8988T (cell line): ENCODE measurements around the gene THEM5.
"Not testable (repeated sequence)": the region's sequence is repeated elsewhere in the genome, so short reads cannot be mapped to it uniquely, and the experiment has no call there.

Source experiments
- DNase-seq: peaks from one replicate; pipeline ENCODE4 v3.0.0; 2011

Gene THEM5

DNA sequence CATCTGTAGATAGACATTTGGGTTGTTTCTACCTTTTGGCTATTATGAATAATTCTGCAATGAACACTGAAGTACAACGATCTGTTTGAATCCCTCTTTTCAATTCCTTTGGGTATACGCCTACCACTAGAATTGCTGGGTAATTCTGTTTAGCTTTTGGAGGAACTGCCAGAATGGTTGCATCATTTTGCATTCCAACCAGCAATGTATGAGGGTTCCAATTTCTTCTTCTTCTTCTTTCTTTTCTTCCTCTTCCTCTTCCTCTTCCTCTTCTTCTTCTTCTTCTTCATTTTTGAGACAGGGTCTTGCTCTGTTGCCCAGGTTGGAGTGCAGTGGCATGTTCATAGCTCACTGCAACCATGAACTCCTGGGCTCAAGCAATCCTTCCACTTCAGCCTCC is 13.8 kb upstream of the THEM5 start:
- DNase-seq: no peak

DNA sequence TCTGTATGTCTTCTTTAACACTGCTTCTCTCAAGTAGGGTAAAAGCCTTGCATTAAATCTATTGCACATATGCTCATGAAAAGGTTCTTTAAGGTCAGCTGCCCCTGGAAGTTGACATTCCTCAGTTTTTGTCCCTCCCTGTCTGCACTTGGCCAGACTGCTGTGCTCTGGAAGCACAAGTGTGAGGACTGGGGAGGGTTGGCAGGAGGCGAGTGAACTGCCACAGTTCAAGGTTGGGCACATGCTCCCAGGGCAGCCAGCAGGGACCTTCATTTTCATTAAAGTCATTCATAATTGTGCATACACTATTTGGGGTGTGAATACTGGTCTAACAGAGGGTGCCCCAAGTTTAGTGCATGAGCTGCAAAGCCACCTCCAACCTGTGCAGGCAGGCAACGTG is 10.9 kb upstream of the THEM5 start:
- no peak for DNase-seq

DNA sequence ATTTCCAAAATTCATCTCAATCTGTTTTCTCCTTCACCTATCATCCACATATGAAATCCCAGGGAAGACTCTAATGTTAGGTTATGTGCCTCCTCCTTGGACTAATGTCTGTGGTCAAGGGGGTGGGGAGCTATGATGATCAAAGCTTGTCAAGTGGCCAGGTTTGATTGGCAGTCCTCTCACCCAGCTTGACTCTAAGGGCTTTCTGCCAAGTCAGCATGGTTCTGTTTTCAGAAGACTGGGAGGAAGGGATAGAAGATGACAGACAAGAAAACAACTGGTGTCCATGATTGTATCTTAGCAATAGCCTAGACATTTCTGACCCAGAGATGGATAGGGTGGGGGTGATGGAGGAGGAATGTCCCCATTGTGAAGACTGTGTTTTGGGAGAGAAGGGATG is 9.1 kb upstream of the THEM5 start:
- no peak for DNase-seq

DNA sequence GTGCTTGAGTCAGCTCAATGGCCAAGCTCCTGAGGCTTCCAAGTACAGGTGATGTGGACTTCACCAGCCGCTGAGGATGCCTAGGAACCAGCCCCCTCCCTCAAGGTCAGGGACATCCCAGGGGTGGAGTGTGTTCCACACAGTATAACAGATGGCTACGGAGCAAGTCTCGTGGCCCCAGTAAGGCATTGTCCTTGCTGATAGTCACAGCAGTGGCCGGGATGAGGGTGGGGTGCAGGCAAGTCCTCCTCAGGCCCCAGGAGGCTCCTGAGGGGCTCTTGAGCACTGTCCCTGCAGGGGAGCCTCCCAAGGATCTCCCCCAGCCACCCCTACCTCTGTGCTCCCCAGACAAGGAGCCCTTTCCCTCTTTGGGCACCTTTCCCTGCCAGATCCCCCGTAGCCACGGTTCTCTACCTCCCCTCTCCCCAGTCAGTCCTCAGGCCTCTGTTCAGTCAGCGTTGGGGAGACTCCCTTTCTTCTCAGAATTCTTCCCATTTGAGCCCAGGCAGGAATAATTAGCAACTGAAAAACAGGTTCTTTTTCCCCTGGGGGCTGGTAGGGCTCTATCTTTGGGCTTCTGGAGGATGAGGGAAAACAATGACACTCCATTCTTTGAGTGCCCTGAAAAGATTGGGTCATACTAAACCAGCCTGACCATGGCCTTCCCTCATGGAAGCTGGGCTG is 7.1 kb upstream of the THEM5 start:
- DNase-seq: no peak

DNA sequence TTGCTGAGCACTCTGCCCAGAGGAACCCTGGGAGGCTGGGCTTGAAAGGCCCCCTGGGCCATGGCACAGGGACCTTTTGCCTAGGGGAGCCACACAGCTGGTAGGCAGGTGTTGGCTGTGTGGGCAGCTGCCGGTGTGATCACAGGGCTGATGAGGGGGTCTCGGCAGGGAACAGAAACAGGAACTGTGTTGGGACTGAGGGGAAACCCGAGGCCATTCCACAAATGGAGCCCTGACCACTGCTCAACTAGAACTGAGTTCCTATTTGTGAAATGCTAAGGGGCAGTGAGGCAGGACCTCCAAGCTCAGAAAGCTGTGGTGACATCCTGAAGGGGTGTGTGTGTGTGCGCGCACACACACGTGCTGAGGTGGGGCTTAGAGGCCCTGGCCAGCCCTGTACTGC is 6.4 kb upstream of the THEM5 start:
- DNase-seq: no peak

DNA sequence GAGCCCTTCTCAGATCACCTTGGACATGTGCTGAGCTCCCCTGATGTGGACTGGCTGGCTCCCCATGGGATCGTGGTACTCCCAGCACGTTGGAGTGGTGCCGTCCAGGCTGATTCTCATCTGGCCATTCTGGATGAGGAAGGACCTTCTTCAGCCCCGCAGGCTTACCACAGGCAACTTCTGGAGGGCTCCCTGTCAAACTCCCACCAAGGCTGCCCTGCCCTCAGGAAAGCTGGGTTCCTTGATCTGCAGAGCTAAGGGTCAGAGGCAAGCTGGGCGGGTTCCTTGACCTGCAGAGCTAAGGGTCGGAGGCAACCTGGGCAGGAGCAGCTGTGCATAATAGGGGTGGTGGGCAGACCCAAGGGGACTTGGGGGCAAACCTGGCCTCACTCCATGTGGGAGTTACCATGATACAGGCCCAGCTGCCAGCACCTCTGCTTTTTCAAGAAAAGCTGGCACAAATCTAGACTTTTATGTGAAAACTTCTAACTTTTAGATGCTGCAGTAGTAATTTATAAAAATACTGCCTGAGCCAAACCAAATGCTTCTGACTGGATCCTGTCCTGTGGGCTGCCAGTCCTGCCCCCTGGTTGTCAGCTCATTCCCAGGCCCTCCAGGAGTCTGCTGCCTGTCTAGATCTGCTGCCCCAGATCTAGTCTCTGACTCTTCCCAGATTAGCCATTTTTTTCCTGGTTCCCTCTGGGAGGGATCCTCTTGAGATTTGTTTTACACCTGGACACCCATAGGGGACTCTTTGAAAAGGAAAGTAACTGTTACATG is 5.6 kb upstream of the THEM5 start:
- DNase-seq: no peak

DNA sequence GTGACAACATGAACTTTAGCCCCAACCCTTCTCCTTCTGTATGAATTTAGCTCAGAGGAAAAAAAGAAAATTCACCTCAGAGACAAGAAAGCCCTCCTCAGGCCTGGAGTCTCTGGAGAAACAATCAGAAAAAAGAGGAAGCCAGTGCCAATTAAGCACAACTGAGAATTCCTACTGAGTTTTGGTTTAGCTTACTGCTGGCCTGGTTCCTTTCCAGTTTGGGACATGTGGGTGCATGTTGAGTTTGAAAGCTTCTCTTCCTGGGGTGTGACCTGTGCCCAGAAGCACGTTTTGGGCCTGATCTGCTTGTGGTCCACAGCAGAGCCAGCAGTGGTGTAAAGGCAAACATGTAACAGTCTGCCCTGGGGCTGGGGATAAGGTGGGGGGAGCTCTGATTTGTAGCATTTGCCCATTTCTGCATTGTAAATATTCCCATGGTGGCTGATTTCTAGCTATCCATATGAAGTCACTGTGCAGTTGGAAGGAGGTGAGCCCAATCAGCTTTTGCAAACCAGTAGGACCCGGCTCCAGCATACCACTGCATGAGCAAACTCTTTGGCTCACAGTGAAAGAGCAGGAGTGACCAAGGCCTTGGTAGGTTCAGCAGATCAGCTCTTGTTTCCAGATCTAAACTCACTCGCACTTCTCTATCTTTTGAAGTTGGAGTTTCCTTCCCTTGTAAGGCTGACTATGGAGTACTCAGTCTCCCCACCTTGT is 4.7 kb upstream of the THEM5 start:
- DNase-seq: no peak

DNA sequence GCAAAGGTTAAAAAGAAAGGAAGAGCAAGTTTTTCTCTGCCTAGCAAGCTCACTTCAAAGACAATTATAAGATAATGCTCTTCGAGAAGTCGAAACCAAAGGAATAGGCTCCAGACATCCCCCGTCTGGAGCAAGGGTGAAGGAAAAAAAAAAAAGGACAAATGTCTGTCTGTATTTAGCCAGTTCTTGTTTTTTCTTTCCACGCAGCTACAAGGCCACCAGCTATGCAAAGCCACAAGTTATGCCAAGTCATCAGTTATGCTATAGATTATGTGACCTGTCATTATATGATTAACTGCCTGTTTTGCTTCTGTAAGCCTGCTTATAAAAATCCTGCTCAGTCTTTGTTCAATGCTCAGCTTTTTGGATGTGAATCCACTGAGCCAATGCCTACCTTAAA is 2.4 kb upstream of the THEM5 start:
- no peak for DNase-seq

DNA sequence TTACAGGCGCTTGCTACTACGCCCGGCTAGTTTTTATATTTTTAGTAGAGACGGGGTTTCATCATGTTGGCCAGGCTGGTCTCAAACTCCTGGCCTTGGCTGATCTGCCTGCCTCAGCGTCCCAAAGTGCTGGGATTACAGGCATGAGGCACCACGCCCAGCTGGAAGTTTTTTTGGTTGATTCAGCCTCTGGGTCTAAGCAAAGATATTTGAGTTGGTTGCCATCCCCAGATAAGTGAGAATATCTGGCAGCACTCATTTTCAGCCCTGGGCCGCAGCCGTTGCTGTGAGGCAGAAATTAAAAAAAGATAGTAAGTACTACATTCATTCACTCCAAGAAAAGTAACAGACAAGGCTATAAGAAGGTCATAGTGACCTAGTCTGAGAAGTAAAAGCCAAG is 2.0 kb upstream of the THEM5 start:
- not testable (repeated sequence) for DNase-seq

DNA sequence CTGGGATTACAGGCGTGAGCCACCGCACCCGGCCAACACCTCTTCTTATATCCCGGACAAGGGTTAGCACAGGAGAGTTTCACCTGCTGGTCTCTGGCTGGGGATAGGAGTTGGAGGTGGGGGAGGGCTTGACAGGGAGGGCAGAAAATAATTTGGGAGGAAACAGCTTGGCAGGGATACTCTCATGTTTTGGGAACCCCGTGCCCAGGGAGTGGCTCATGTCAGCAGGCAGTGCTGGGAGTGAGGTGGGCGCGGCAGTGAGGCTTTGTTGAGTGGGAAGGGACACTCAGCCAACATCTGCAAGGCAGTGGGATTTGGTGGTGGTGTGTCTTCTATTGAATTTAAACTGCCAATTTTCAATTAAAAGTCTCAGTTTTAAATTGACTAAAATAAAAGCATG is 1.1 kb upstream of the THEM5 start:
- DNase-seq: no peak

DNA sequence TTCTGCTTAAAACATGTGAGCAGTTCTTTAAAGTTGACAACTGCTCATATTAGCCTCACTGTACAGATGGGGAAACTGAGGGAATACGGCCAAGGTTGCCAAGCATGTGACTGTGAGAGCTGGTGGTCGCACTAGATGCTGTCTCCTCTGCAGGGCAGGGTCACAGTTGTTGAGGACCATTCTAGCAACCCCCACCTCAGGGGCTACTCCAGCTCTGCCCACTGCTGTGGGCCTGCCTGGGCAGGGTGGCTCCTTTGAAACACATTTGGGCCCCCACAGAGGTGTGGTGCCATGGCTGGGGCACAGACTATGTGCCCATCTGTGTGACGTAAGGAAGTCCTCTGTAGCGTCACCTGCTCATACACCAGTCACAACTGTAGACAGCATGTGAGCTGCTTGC is 779 bp downstream of the THEM5 start:
- DNase-seq: no peak

DNA sequence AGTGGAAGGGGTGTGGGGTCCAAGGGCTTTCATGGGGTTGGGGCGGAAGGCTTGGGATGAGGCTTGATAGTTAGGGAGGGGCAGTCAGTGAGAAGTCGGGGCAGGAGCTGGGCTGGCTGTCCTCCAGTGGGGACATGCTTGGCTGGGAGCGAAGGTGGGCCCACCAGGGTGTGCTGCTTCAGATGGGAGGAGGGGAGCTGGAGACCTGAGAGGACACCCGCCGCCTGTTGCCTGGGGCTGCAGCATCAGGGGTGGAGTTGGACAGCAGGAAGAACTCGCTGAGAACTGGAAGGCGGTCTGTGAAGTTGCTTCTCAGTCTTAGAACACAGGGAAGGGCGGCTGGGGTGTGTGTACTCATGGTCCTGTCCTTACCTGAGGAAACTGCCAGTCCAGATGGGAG is 1.6 kb downstream of the THEM5 start:
- peak; percentile 6 for DNase-seq

DNA sequence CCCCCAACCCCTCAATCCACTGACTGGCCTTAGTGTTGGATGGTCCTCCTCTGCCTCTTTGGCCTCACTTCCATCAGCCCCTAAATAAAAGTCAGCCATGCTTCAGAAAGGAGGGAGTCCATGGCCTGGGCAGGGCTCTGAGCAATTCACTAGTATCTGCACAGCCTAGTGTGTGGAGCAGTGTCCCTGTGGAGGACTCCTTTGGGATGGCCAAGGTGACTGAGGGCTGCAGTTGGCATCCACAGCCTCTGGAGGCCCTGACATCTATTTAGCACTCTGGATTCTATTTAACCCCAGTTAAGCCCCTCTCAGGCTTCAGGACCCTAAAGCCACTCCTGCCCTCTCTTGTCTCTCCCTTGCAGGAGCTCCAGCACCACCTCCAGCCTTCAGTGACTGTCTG is 3.6 kb downstream of the THEM5 start:
- DNase-seq: peak; percentile 7

DNA sequence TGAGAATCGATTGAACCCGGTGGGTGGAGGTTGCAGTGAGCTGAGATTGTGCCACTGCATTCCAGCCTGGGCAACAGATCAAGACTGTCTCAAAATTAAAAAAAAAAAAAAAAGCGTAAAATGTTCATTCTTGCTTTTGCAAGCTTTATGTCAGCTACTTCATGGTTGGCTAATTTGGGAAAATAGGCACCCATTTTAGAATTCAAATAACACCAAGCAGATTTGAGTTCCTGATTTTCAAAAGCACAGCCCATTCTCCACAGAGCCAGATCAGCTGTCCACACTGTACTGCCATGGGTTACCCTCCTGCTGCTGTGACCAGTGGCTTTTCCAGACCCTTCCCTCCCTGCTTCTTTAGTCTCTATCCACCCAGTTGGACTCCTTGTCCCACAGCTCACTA is 4.4 kb downstream of the THEM5 start:
- no peak for DNase-seq

DNA sequence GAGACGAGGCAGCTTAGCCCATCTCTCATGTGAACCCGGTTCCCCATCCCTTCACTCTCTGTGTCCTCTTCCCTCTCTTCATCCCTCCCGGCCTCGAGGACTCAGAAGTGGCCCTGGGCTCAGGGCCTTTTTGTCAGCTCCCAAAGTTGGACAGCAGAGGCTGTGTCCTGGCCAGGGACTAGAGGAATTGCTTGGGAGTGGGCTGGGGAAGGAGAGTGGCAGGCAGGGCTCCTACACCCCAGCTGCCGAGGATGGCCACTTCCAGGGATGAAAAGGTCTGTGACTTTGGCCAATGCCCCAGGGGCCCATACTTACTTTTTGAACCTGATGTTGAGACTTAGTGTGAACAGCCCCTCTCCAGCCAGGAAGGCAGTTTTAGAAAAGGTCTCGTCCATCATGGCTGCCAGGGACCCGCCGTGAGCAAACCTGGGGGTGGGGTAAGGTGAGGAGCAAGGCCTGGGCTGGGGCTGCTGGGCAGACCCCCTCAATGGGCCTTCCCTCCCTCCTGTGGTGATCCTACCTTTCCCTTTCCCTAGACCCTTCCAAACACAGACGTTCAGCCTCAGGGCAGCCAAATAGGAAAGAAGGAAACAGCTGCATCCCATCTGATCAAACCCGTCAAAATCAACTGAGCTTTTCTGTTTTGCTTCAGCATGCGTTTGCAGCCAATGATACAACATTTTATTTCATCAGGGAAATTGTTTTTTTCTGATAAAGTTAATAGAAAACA is 5.5 kb downstream of the THEM5 start:
- DNase-seq: no peak

DNA sequence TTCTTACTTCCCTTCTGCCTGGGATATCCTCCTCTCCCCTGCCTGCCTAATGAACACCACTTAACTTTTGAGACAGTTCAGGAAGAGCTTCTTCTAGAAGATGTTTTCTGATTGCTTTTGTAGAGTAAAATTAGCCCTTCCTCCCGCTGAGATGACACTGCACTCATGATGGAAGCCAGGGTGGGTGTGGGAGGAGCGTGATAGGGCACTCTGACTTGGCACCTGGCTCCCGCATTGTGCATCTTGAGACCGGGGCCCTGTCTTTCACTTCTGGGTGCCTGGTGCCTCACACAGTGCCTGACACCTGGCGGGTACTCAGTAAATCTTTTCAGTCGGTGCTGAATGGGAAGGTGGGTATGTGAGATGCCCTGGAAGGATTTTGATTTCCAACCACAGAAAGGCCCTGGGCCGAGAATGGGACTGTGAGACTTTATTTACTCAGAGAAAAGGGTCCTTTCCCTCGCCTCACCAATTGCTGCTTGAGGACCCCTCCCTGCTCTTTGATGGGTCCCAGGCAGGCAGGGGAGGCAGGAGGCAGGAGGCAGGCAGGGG is 6.8 kb downstream of the THEM5 start:
- no peak for DNase-seq

DNA sequence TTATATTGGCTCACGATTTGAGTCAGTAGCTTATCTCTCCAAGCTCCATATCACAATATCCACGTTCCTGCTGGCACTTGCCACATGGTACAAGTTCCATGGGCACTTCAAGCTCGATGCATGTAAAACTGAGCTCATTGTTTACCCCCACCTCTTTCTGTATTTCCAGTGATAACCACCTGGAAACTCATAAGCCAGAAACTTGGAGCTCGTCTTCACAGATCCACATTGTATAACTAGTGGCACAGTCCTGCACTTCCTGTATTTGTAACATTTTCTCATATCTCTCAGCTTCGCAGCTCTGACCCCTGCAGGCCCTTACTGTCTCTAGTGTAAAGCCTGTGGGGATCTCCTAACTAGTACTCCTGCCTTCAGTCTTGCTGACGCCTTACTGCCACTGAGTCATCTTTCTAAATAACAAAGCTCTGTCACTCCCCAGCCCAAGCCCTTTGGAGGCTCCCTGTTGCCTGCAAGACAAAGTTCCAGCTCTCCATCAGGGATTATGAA is 7.4 kb downstream of the THEM5 start:
- no peak for DNase-seq

DNA sequence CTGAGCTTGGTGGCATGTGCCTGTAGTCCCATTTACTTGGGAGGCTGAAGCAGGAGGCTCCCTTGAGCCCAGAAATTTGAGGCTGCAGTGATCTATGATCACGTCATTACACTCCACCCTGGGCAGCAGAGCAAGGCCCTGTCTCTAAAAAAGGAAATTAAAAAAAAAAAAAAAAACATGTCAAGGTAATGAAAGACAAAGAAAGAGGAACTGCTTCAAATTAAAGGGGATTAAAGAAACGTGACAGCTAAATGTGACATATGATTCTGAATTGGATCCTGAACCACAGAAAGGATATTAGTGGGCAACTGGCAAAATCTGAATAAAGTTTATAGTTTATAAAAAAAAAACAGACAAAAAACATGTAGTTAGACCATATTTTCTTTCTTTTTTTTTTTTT is 10.1 kb downstream of the THEM5 start:
- no peak for DNase-seq

DNA sequence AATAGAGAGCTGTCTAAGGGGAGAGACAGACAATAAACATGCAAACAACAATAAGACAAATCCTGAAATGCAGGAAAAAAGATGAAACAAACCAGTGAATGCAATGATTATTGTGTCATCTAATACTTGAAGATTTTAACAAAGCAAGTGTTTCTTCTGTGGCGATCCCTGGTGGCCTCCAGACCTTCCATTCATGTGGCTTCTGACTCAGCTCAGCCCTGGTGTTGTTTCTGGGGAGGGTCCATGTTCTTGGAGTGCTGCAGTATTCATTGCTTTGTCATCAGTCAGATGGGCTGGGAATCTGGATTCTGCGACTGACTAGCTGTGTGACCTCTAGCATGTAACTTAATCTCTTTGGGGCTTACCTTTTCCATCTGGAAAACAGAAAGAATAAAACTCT is 12.4 kb downstream of the THEM5 start:
- no peak for DNase-seq

DNA sequence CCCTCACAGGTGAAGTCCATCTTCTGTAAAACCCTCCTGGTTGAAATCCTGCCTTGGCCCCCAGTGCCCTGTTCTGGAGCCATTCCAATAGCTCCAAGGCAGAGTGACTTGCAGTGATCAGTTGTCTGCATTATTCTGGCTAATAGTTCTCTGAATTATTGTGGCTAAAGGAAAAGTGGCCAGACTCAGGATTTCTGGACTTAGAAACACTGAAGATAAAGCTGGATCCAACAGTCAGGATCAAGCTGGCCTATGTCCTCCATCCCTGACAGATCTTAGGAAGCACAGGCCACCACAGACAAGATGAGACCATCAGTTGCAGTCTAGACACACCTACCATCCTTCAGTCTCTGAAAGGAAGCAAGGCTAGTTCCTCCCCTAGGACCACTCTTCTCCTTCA is 13.1 kb downstream of the THEM5 start:
- DNase-seq: no peak

DNA sequence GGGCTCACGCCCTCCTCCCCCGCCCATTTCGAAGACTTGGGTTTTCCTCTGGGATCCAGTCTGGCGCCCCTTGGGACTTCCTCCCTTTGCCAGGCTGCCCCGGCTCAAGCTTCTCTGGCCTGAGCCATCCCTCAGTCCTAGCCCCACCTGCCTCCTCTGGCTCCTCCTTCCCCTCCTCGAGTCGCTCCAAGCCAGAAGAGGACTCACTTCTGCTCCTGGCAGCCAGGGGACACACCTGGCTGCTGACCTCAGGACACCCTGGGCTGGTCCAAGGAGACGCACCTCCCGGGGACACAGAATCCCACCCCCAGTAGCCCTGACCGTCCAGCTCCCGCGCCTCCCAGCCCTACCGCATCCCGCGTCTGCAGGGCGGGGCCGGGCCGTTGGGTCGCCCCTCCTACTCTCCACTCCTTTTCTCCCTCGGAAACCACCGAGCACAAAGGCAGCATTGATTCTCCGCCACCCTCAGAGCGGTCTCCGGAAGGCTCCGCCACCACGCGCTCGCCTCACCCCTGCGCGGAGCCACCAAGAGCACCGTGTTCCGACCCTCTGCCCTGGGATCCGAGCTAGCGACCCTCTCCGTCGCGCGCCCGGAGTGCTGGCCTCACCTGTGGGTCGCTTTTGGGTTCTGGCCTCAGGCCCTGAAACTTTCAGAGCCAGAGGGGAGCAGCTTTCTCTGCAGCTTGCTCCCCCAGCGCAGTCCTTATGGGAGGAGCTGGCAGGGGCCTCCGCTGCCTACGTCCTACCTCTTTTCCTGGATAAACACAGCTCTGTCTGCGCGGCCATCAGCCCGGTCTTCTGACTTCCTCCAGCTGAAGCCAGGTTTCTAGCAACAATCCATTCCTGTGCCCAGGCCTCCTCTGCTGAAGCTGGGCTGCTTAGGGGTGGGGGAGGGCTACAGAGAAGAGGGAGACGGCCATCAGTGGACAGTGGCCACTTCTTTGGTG is 13.8 kb downstream of the THEM5 start, which contains the start of gene C2CD4D:
Gene C2CD4D, minus strand, starts transcription at position 364 of the 947 bp plus-strand sequence. CDS start 831 bp downstream, outside the sequence.
- DNase-seq: peak; percentile 93

DNA sequence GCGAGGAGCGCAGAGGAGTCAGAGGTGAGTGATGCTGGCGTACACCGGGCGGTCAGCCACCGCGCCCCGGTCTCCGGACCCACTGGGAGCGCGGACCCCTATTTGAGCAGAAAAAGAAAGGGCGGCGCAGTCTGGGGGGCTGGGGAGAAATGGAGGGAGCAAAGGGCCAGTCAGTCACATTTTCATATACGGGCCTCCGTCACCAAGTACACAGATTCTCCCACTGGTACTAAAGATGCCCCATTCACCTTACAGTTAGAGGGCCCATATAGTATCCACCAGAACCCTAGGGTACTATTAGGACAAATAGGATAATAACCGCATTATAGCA is 14.5 kb downstream of the THEM5 start:
- DNase-seq: no peak
